ENCODE measurements around the gene ZNF512B. TPM values are rescaled to one million over a fixed set of nuclear protein-coding genes. Genes with fewer than 3 reads are reported as not detected.

ZNF512B gene
- total and polyA plus RNA-seq, 2 experiments from 2014 or later = 6.1 to 28.8 TPM

DNA sequence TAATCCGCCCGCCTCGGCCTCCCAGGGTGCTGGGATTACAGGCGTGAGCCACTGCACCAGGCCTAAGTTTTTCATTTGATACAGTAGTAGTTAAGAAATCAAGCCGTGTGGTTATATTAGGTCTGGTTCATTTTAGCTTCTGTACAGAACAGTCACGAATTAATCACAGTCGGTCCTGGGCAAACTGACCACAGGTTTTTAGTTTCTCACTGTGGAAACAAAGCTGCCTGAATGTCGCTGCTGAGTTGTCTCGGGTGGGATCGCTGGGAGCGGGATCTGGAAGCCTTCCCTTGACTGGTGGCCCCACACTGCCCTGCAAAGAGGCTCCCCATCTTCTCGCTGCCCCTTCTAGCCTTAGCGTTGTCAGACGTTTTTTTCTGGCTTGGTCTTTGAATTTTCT, 32.1 kb downstream of the ZNF512B start (continued):
- TF ChIP-seq, protein P1, sequence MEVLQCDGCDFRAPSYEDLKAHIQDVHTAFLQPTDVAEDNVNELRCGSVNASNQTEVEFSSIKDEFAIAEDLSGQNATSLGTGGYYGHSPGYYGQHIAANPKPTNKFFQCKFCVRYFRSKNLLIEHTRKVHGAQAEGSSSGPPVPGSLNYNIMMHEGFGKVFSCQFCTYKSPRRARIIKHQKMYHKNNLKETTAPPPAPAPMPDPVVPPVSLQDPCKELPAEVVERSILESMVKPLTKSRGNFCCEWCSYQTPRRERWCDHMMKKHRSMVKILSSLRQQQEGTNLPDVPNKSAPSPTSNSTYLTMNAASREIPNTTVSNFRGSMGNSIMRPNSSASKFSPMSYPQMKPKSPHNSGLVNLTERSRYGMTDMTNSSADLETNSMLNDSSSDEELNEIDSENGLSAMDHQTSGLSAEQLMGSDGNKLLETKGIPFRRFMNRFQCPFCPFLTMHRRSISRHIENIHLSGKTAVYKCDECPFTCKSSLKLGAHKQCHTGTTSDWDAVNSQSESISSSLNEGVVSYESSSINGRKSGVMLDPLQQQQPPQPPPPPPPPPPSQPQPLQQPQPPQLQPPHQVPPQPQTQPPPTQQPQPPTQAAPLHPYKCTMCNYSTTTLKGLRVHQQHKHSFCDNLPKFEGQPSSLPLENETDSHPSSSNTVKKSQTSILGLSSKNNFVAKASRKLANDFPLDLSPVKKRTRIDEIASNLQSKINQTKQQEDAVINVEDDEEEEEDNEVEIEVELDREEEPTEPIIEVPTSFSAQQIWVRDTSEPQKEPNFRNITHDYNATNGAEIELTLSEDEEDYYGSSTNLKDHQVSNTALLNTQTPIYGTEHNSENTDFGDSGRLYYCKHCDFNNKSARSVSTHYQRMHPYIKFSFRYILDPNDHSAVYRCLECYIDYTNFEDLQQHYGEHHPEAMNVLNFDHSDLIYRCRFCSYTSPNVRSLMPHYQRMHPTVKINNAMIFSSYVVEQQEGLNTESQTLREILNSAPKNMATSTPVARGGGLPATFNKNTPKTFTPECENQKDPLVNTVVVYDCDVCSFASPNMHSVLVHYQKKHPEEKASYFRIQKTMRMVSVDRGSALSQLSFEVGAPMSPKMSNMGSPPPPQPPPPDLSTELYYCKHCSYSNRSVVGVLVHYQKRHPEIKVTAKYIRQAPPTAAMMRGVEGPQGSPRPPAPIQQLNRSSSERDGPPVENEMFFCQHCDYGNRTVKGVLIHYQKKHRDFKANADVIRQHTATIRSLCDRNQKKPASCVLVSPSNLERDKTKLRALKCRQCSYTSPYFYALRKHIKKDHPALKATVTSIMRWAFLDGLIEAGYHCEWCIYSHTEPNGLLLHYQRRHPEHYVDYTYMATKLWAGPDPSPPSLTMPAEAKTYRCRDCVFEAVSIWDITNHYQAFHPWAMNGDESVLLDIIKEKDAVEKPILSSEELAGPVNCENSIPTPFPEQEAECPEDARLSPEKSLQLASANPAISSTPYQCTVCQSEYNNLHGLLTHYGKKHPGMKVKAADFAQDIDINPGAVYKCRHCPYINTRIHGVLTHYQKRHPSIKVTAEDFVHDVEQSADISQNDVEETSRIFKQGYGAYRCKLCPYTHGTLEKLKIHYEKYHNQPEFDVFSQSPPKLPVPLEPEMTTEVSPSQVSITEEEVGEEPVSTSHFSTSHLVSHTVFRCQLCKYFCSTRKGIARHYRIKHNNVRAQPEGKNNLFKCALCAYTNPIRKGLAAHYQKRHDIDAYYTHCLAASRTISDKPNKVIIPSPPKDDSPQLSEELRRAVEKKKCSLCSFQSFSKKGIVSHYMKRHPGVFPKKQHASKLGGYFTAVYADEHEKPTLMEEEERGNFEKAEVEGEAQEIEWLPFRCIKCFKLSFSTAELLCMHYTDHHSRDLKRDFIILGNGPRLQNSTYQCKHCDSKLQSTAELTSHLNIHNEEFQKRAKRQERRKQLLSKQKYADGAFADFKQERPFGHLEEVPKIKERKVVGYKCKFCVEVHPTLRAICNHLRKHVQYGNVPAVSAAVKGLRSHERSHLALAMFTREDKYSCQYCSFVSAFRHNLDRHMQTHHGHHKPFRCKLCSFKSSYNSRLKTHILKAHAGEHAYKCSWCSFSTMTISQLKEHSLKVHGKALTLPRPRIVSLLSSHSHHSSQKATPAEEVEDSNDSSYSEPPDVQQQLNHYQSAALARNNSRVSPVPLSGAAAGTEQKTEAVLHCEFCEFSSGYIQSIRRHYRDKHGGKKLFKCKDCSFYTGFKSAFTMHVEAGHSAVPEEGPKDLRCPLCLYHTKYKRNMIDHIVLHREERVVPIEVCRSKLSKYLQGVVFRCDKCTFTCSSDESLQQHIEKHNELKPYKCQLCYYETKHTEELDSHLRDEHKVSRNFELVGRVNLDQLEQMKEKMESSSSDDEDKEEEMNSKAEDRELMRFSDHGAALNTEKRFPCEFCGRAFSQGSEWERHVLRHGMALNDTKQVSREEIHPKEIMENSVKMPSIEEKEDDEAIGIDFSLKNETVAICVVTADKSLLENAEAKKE (CRISPR knock-in tag; IDR thresholded peaks at IDR 0.05) = no peak
- no peak for TF ChIP-seq ZNF114 (CRISPR knock-in tag; IDR thresholded peaks at IDR 0.05)
- TF ChIP-seq NANOG (IDR thresholded peaks at IDR 0.05; ENCODE audit: borderline replicate concordance) = no peak
- TF ChIP-seq, protein P2, sequence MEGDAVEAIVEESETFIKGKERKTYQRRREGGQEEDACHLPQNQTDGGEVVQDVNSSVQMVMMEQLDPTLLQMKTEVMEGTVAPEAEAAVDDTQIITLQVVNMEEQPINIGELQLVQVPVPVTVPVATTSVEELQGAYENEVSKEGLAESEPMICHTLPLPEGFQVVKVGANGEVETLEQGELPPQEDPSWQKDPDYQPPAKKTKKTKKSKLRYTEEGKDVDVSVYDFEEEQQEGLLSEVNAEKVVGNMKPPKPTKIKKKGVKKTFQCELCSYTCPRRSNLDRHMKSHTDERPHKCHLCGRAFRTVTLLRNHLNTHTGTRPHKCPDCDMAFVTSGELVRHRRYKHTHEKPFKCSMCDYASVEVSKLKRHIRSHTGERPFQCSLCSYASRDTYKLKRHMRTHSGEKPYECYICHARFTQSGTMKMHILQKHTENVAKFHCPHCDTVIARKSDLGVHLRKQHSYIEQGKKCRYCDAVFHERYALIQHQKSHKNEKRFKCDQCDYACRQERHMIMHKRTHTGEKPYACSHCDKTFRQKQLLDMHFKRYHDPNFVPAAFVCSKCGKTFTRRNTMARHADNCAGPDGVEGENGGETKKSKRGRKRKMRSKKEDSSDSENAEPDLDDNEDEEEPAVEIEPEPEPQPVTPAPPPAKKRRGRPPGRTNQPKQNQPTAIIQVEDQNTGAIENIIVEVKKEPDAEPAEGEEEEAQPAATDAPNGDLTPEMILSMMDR (conservative IDR thresholded peaks at IDR 0.05; ENCODE audit: low read depth in 2 of 2) = no peak
- no peak for TF ChIP-seq JUNB (IDR thresholded peaks at IDR 0.05; ENCODE audit: unreplicated experiment)
- TF ChIP-seq STAT1 (IDR thresholded peaks at IDR 0.05; ENCODE audit: unreplicated experiment) = no peak
- TF ChIP-seq POLR2AphosphoS5 (IDR thresholded peaks at IDR 0.05; ENCODE audit: low read depth) = no peak

DNA sequence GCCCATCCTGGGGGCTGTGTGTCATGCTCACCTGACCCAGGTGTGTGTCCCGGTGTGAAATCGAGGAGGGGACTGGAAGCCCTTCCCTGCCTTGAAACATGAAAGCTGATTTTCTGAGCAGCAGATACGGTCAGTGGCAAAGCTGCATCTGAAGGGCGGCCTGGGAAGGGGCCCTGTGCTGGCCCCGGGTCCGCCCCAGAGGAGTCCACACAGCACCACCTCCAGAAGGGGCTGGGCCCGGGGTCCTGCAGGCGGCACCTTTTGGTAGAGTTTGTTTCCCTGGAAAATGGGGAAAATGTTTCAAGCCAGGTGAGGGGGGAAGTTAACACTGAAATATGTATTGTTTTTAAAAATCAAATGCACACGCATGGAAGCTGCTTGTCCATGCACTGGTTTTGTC, 34.3 kb downstream of the ZNF512B start:
- peaks cover 21% of the 10 kb centered on the region; the same call in 1 of the 2 replicates for H3F3A ChIP-seq (replicated peaks; ENCODE audit: low read depth)
- H3K27me3 ChIP-seq (ENCODE audit: insufficient read depth) = no peaks in the 10 kb centered on the region
- peaks cover 5% of the 10 kb centered on the region; the same call in 1 of the 3 replicates for H3K4me1 Mint-ChIP-seq
- no peaks in the 10 kb centered on the region for H3K36me3 ChIP-seq (ENCODE audit: insufficient read depth)
- peaks cover 29% of the 10 kb centered on the region for H3K36me3 Mint-ChIP-seq (ENCODE audit: low read depth)
- H3K9me3 Mint-ChIP-seq = no peaks in the 10 kb centered on the region; the same call in 2 of the 3 replicates
- H3K4me3 ChIP-seq = no peak overlapping the region
- H3K27me3 Mint-ChIP-seq (ENCODE audit: insufficient read depth, low read depth, poor library complexity) = peaks cover 10% of the 10 kb centered on the region
- H3K27ac Mint-ChIP-seq = no peak overlapping the region
- ATAC-seq (no peak), DNase-seq (ENCODE audit: low spot score) (no peak)
- H3K27ac ChIP-seq (ENCODE audit: low read depth) = no peak overlapping the region
- peaks cover 3% of the 10 kb centered on the region; the same call in 1 of the 2 replicates for H3K4me1 ChIP-seq (ENCODE audit: insufficient read depth)
- no peak overlapping the region for H2AFZ ChIP-seq
- H3K79me2 ChIP-seq (replicated peaks; ENCODE audit: insufficient read depth) = no peaks in the 10 kb centered on the region
- no peak overlapping the region for H3K4me3 Mint-ChIP-seq
- H3K9me2 ChIP-seq (ENCODE audit: insufficient read depth) = no peaks in the 10 kb centered on the region
- H3K4me2 ChIP-seq = no peak overlapping the region
- H4K20me1 ChIP-seq (replicated peaks; ENCODE audit: insufficient read depth) = no peaks in the 10 kb centered on the region; the same call in 1 of the 2 replicates
- TF ChIP-seq CREB1 (CRISPR knock-in tag; IDR thresholded peaks at IDR 0.05; ENCODE audit: low read depth) = no peak
- no peak for TF ChIP-seq JUNB (IDR thresholded peaks at IDR 0.05; ENCODE audit: unreplicated experiment)
- no peak for TF ChIP-seq EZH2phosphoT487 (IDR thresholded peaks at IDR 0.05; ENCODE audit: unreplicated experiment)
- TF ChIP-seq, protein P2 (conservative IDR thresholded peaks at IDR 0.05; ENCODE audit: low read depth in 2 of 2) = no peak
- no peak for TF ChIP-seq STAT1 (IDR thresholded peaks at IDR 0.05; ENCODE audit: unreplicated experiment)
- no peak for TF ChIP-seq POLR2AphosphoS5 (IDR thresholded peaks at IDR 0.05; ENCODE audit: low read depth)
- TF ChIP-seq ZNF331 (CRISPR knock-in tag; IDR thresholded peaks at IDR 0.05; ENCODE audit: low read depth) = no peak
- TF ChIP-seq EZH2 (IDR thresholded peaks at IDR 0.05; ENCODE audit: low read depth, unreplicated experiment) = no peak
